HG02973 (cell line): Measurements from ENCODE around the gene WSCD2.

Experiments
- ATAC-seq: cut with Tn5 transposase; IDR thresholded peaks from one replicate; pipeline ENCODE4 v1.9.1; 2021; ENCODE audit warnings: moderate library complexity; ENCODE audit not compliant: unreplicated experiment

Gene WSCD2

GRCh38 chr12:108129017-108129812 lies at the start of gene WSCD2:
Gene WSCD2, plus strand, starts transcription at chr12:108129288. Its CDS starts 66,545 bp downstream, at chr12:108195833.
- no peak for ATAC-seq

- no peak for ATAC-seq
These were observed 49.4 kb upstream of the WSCD2 start for GRCh38 chr12:108079721-108080120.

GRCh38 chr12:108080363-108080762 lies 48.7 kb upstream of the WSCD2 start:
- no peak for ATAC-seq

GRCh38 chr12:108082485-108082884 lies 46.6 kb upstream of the WSCD2 start:
- ATAC-seq: no peak

GRCh38 chr12:108087900-108088299 lies 41.2 kb upstream of the WSCD2 start:
- no peak for ATAC-seq

GRCh38 chr12:108090107-108090899 lies 38.8 kb upstream of the WSCD2 start:
- ATAC-seq: no peak

GRCh38 chr12:108090932-108091678 lies 38.0 kb upstream of the WSCD2 start:
- no peak for ATAC-seq

GRCh38 chr12:108091679-108092051 lies 37.4 kb upstream of the WSCD2 start:
- no peak for ATAC-seq

- no peak for ATAC-seq
These were observed 35.9 kb upstream of the WSCD2 start for GRCh38 chr12:108093209-108093608.

GRCh38 chr12:108094056-108094649 lies 34.9 kb upstream of the WSCD2 start:
- no peak for ATAC-seq

- no peak for ATAC-seq
These were observed 31.8 kb upstream of the WSCD2 start for GRCh38 chr12:108097160-108097911.

- no peak for ATAC-seq
These were observed 30.7 kb upstream of the WSCD2 start for GRCh38 chr12:108098374-108098773.

- ATAC-seq: no peak
These were observed 30.0 kb upstream of the WSCD2 start for GRCh38 chr12:108099073-108099472.

- ATAC-seq: no peak
These were observed 29.2 kb upstream of the WSCD2 start for GRCh38 chr12:108099778-108100489.

GRCh38 chr12:108101605-108102175 lies 27.4 kb upstream of the WSCD2 start:
- no peak for ATAC-seq

GRCh38 chr12:108102363-108102762 lies 26.7 kb upstream of the WSCD2 start:
- no peak for ATAC-seq

GRCh38 chr12:108103087-108103486 lies 26.0 kb upstream of the WSCD2 start:
- no peak for ATAC-seq

- no peak for ATAC-seq
These were observed 25.6 kb upstream of the WSCD2 start for GRCh38 chr12:108103517-108103916.

- no peak for ATAC-seq
These were observed 24.4 kb upstream of the WSCD2 start for GRCh38 chr12:108104657-108105056.
